Body of pancreas (tissue), 4 donors: ENCODE results near the gene CPT2. TPM values are rescaled to one million over a fixed set of nuclear protein-coding genes. Genes with fewer than 3 reads are reported as not detected.

Source experiments
- ATAC-seq: fragments of 150-250 bp; one replicate; pipeline ENCODE4 v1.9.1; 2016
- DNase-seq, 4 donors: peaks; one replicate each; pipeline ENCODE4 v3.0.0-alpha.2; 2019
- H3K27ac ChIP-seq, 4 donors: fragments of 200-600 bp; sonication (generic); 1 replicate in 3 of 4; 2 replicates in 1 of 4; pipeline versions ENCODE4 v1.5.1 to v1.6.1; 2016 to 2019; ENCODE audit warnings: mild to moderate bottlenecking in 1 of 4, mixed read lengths in 1 of 4, moderate library complexity in 1 of 4
- H3K27me3 ChIP-seq, 2 donors: fragments of 200-600 bp; sonication (generic); one replicate each; pipeline ENCODE4 v1.6.0; 2016; ENCODE audit warnings: mild to moderate bottlenecking in 1 of 2
- H3K36me3 ChIP-seq, 2 donors: fragments of 200-600 bp; sonication (generic); replicated peaks in 1 of 2; 2 replicates each; pipeline ENCODE4 v1.5.1; 2016; ENCODE audit warnings: low read depth in 2 of 2; ENCODE audit not compliant: insufficient read depth in 1 of 2
- H3K4me1 ChIP-seq: fragments of 200-600 bp; sonication (generic); one replicate; pipeline ENCODE4 v1.6.0; 2016
- H3K4me3 ChIP-seq, 2 donors: fragments of 200-600 bp; sonication (generic); 1 replicate in 1 of 2; 2 replicates in 1 of 2; pipeline ENCODE4 v1.5.1; 2016 to 2019
- H3K9me3 ChIP-seq, 3 donors: fragments of 200-600 bp; sonication (generic); 1 replicate in 2 of 3; 2 replicates in 1 of 3; pipeline ENCODE4 v1.5.1; 2016
- POLR2A ChIP-seq, 3 donors: fragments of 450-650 bp; IDR thresholded peaks; one replicate each; pipeline ENCODE4 v1.6.1; 2016; ENCODE audit warnings: antibody characterized with exemption in 3 of 3, mild to moderate bottlenecking in 2 of 3
- WGBS, 2 donors: methylation state at CpG; one replicate each; pipeline ENCODE4 v1.1.5; 2017; 5-methylcytosine and 5-hydroxymethylcytosine counted together
- intact Hi-C: fragments of 100-400 bp; cut with DNase I; formaldehyde crosslinking; loops from one replicate; pipeline ENCODE4 v1.15.1; 2023
- total RNA-seq, 2 donors: library from RNA; depleted of rRNA; stranded (reverse); fragments of >200 nt; gene quantifications; one replicate each; pipeline ENCODE4 v1.1.0, GENCODE V29; 2016
- TF ChIP-seq, protein P1 (sequence below), 7 experiments: fragments of 450-650 bp in 4 of 7; fragments of 200-600 bp in 3 of 7; sonication (generic) in 3 of 7; IDR thresholded peaks; one replicate each; pipeline ENCODE4 v1.5.1; 2016 to 2019; ENCODE audit warnings: antibody characterized with exemption in 7 of 7

CPT2 gene
- total RNA-seq, 2 donors from 2014 or later: 14.5 to 15.6 TPM

DNA sequence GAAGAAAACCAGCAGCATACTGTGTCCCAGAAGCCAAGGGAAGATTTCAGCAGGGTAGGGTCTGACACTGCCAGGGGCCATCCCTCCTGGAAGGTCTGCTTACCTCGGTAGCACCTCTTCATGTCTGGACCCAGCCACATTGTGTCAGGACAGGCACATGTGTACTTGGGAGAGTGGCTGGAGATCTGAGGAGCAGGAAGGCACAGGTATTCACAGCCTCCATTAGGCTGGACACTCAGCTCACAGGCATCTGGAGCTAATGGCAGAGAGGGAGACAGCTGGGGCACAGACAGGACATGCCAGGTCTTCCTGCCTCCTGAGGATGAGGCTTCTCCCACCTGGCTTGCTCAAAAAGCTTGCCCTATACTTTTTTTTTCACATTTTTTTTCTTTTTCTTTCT lies 61.6 kb downstream of the CPT2 start:
- DNase-seq: no peak
- Histone ChIP-seq H3K27me3 (no peaks in the 10 kb centered on the region), H3K36me3 (no peaks in the 10 kb centered on the region), H3K4me1 (peaks cover 18% of the 10 kb centered on the region), H3K4me3 (no peak overlapping the region), H3K9me3 (no peaks in the 10 kb centered on the region), H3K27ac (no peak overlapping the region)
- TF ChIP-seq, protein P1, sequence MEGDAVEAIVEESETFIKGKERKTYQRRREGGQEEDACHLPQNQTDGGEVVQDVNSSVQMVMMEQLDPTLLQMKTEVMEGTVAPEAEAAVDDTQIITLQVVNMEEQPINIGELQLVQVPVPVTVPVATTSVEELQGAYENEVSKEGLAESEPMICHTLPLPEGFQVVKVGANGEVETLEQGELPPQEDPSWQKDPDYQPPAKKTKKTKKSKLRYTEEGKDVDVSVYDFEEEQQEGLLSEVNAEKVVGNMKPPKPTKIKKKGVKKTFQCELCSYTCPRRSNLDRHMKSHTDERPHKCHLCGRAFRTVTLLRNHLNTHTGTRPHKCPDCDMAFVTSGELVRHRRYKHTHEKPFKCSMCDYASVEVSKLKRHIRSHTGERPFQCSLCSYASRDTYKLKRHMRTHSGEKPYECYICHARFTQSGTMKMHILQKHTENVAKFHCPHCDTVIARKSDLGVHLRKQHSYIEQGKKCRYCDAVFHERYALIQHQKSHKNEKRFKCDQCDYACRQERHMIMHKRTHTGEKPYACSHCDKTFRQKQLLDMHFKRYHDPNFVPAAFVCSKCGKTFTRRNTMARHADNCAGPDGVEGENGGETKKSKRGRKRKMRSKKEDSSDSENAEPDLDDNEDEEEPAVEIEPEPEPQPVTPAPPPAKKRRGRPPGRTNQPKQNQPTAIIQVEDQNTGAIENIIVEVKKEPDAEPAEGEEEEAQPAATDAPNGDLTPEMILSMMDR (IDR thresholded peaks at IDR 0.05): no peak
- TF ChIP-seq POLR2A (IDR thresholded peaks at IDR 0.05): no peak
- peak; percentile 27 for ATAC-seq
- intact Hi-C loops: no loop called here
- WGBS, 2 donors: 29 to 62% methylated on average over 1 of the region's 1 CpG

DNA sequence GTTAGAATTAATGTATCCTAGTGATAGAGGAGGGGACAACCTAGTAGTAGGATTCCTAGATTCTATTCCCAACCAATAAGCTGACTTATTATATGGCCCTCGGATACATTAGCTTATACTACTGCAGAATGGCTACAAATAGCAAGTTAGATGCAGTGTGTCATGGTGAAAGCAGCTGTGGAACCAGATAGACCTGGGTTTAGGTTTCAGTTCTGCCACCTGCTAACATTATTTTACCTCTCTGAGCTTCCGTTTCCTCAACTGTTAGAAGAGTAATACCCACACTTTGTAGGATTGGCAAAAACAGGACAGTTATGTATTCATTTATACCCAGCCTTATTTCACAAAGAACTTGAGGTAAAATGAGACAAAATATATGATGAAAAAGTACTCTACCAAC lies 63.3 kb downstream of the CPT2 start:
- H3K27ac ChIP-seq: no peak overlapping the region
- no peak for DNase-seq
- no peak overlapping the region for H3K4me3 ChIP-seq
- no peaks in the 10 kb centered on the region for H3K27me3 ChIP-seq
- ATAC-seq: no peak
- H3K36me3 ChIP-seq: no peaks in the 10 kb centered on the region
- intact Hi-C loops: no loop called here
- peaks cover 18% of the 10 kb centered on the region for H3K4me1 ChIP-seq
- no peaks in the 10 kb centered on the region for H3K9me3 ChIP-seq
- WGBS, 2 donors: 90 to 93% methylated on average over 2 of the region's 2 CpGs
- TF ChIP-seq POLR2A (IDR thresholded peaks at IDR 0.05): no peak
- TF ChIP-seq, protein P1 (IDR thresholded peaks at IDR 0.05): no peak

DNA sequence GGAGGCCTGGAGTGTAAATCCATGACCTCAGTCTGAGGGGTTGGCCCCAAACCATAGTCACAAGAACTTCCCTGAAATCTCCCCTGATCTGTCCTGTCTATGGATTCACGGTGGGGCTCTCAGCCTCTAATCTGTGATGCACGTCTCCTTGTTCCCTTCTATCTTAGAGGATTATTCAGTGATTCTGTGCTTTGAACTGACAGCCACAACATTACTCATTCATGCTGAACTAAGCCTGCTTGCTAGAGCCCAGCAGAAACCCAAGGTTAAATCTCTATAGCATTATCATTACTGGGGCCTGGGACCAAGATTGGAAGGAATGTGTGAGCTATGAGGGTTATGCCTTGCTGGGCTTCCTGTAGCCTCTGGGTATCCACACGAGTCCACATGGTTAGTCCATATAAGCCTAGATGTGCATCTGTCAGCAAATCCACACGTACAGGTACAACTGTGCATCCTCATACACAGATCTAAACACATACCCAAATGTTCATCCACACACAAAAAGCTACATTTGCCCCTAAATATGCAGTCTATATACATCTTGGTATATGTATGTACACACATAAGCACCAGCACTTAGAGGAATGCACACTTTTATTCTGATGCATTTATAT lies 64.1 kb downstream of the CPT2 start:
- Histone ChIP-seq H3K4me1 (peaks cover 18% of the 10 kb centered on the region), H3K27ac (no peak overlapping the region), H3K4me3 (no peak overlapping the region), H3K36me3 (no peaks in the 10 kb centered on the region), H3K9me3 (no peaks in the 10 kb centered on the region), H3K27me3 (no peaks in the 10 kb centered on the region)
- no peak for DNase-seq
- 66 to 86% methylated on average over 4 of the region's 4 CpGs for WGBS, 2 donors
- ATAC-seq: no peak
- TF ChIP-seq, protein P1 (IDR thresholded peaks at IDR 0.05): no peak
- TF ChIP-seq POLR2A (IDR thresholded peaks at IDR 0.05): no peak
- intact Hi-C loops: no loop called here

DNA sequence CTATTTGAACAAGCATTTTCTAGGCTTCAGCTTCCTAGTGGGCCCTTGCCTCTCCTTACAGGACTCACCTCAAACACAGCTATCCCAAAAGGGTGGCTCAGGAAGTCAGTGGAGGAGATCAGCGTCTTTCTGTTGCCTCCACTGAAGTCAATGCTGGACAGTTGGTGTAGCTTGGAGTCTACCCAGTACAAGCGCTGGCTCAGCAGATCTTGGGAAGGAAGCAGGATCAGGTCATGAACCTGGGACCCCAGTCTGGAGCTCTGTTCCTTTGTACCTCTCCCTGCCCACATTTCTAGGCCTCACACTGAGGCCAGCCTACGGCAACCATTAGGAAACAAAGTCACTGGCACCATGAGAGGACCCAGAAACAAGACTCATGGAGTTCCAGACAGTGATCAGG lies 65.4 kb downstream of the CPT2 start:
- DNase-seq (no peak), ATAC-seq (no peak)
- Histone ChIP-seq H3K27me3 (no peaks in the 10 kb centered on the region), H3K36me3 (no peaks in the 10 kb centered on the region), H3K4me1 (peaks cover 16% of the 10 kb centered on the region), H3K4me3 (no peak overlapping the region), H3K27ac (no peak overlapping the region), H3K9me3 (no peaks in the 10 kb centered on the region)
- no peak for TF ChIP-seq POLR2A (IDR thresholded peaks at IDR 0.05)
- TF ChIP-seq, protein P1 (IDR thresholded peaks at IDR 0.05): no peak
- intact Hi-C loops: no loop called here
- WGBS, 2 donors: 95 to 98% methylated on average over 3 of the region's 3 CpGs

Other genes starting within 250 kb of the CPT2 start
- gene PODN, start 134.6 kb upstream of the CPT2 start, total RNA-seq: 100 to 1,000 TPM in 1 of 2 donors, 10 to 100 TPM in 1; 35.8 to 123 TPM
- gene SLC1A7, start 54.2 kb upstream of the CPT2 start, total RNA-seq: not detected
- gene CZIB, start 23.8 kb downstream of the CPT2 start, total RNA-seq: 10 to 100 TPM; 14.5 to 18.9 TPM
- 10 to 100 TPM in 1 of 2 donors, 1 to 10 TPM in 1; 9.6 to 15.2 TPM for gene MAGOH, start 41.7 kb downstream of the CPT2 start, total RNA-seq
- 1 to 10 TPM; 1.3 to 4.2 TPM for gene LRP8, start 131.2 kb downstream of the CPT2 start, total RNA-seq